Left forelimb (tissue), 1 donor: ENCODE measurements around the gene BICRA.
"Not testable (repeated sequence)": the region's sequence is repeated elsewhere in the genome, so short reads cannot be mapped to it uniquely, and the experiment has no call there.

ENCODE experiments used
- DNase-seq: peaks from one replicate; pipeline ENCODE4 v3.0.0-alpha.2; 2018; ENCODE audit warnings: low spot score

BICRA gene

GRCh38 chr19:47663911-47664771, 55.2 kb downstream of the BICRA start:
- DNase-seq = no peak

GRCh38 chr19:47668556-47668955, 59.6 kb downstream of the BICRA start:
- DNase-seq = not testable (repeated sequence)

GRCh38 chr19:47670736-47671135, 61.8 kb downstream of the BICRA start:
- DNase-seq = no peak

GRCh38 chr19:47671499-47671898, 62.6 kb downstream of the BICRA start:
- DNase-seq = no peak

- no peak for DNase-seq
These were observed 64.5 kb downstream of the BICRA start for GRCh38 chr19:47673426-47673825.

GRCh38 chr19:47674548-47674947, 65.6 kb downstream of the BICRA start:
- DNase-seq = no peak

- DNase-seq = no peak
These were observed 66.3 kb downstream of the BICRA start for GRCh38 chr19:47675271-47675670.

GRCh38 chr19:47675859-47676258, 66.9 kb downstream of the BICRA start:
- no peak for DNase-seq

GRCh38 chr19:47676811-47677210, 67.9 kb downstream of the BICRA start:
- DNase-seq = no peak

GRCh38 chr19:47679251-47679900, 70.4 kb downstream of the BICRA start:
- DNase-seq = no peak

- no peak for DNase-seq
These were observed 71.3 kb downstream of the BICRA start for GRCh38 chr19:47679922-47680857.

GRCh38 chr19:47680858-47681332, 72.0 kb downstream of the BICRA start:
- DNase-seq = no peak

- DNase-seq = no peak
These were observed 72.5 kb downstream of the BICRA start for GRCh38 chr19:47681388-47681787.

GRCh38 chr19:47681936-47682335, 73.0 kb downstream of the BICRA start:
- DNase-seq = no peak

GRCh38 chr19:47682939-47683338, 74.0 kb downstream of the BICRA start:
- DNase-seq = no peak

GRCh38 chr19:47686679-47687450, 77.9 kb downstream of the BICRA start:
- DNase-seq = no peak

- DNase-seq = no peak
These were observed 79.0 kb downstream of the BICRA start for GRCh38 chr19:47687906-47688305.

GRCh38 chr19:47691090-47691489, 82.2 kb downstream of the BICRA start:
- DNase-seq = no peak

GRCh38 chr19:47691782-47692181, 82.8 kb downstream of the BICRA start:
- DNase-seq = no peak

GRCh38 chr19:47693489-47693888, 84.6 kb downstream of the BICRA start:
- DNase-seq = no peak

GRCh38 chr19:47693903-47694302, 85.0 kb downstream of the BICRA start:
- no peak for DNase-seq
